Coronary artery (tissue), 2 donors: Measurements from ENCODE around the gene ZNF155.

Experiments used
- DNase-seq: peaks from one replicate; pipeline ENCODE4 v3.0.0-alpha.2; 2017; ENCODE audit warnings: low spot score
- H3K27ac ChIP-seq, 2 donors: fragments of 200-600 bp; sonication (generic); one replicate each; pipeline ENCODE4 v1.5.1; 2016 to 2019
- H3K4me3 ChIP-seq: fragments of 200-600 bp; sonication (generic); 2 replicates; pipeline ENCODE4 v1.5.1; 2016; ENCODE audit warnings: mild to moderate bottlenecking, moderate library complexity
- TF ChIP-seq, protein P1 (sequence below): fragments of 200-600 bp; sonication (generic); IDR thresholded peaks from one replicate; pipeline ENCODE4 v1.5.1; 2019; ENCODE audit warnings: antibody characterized with exemption

The ZNF155 gene

DNA sequence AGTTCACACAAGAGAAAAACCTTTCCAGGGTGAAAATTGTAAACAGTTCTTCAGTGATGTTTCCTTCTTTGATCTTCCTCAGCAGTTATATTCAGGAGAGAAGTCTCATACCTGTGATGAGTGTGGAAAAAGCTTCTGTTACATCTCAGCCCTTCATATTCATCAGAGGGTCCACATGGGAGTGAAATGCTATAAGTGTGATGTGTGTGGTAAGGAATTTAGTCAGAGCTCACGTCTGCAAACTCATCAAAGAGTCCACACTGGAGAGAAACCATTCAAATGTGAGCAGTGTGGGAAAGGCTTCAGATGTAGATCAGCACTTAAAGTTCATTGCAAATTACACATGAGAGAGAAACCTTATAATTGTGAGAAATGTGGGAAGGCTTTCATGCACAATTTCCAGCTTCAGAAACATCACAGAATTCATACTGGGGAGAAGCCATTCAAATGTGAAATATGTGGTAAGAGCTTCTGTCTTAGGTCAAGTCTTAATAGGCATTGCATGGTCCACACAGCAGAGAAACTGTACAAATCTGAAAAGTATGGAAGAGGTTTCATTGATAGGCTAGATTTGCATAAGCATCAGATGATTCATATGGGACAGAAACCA lies 48.1 kb downstream of the ZNF155 start:
- Histone ChIP-seq H3K27ac (no peak overlapping the region), H3K4me3 (peak overlapping the region; percentile 40)
- TF ChIP-seq, protein P1, sequence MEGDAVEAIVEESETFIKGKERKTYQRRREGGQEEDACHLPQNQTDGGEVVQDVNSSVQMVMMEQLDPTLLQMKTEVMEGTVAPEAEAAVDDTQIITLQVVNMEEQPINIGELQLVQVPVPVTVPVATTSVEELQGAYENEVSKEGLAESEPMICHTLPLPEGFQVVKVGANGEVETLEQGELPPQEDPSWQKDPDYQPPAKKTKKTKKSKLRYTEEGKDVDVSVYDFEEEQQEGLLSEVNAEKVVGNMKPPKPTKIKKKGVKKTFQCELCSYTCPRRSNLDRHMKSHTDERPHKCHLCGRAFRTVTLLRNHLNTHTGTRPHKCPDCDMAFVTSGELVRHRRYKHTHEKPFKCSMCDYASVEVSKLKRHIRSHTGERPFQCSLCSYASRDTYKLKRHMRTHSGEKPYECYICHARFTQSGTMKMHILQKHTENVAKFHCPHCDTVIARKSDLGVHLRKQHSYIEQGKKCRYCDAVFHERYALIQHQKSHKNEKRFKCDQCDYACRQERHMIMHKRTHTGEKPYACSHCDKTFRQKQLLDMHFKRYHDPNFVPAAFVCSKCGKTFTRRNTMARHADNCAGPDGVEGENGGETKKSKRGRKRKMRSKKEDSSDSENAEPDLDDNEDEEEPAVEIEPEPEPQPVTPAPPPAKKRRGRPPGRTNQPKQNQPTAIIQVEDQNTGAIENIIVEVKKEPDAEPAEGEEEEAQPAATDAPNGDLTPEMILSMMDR, result no peak
- no peak for DNase-seq

DNA sequence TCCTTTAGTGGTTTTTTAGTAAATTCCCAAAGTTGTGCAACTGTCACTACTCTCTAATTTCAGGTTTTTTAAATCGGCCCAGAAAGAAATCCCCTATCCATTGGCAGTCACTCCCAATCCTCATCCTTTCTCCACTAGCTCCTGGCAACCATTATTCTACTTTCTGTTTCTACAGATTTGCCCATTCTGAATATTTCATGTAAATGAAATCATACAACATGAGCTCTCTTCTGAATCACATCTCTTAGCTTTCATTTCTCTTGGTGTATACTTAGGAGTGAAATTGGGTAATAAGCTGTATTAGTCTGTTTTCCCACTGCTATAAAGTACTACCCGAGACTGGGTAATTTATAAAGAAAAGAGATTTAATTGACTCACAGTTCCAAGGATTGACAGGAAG lies 58.2 kb downstream of the ZNF155 start:
- no peak for DNase-seq
- Histone ChIP-seq H3K4me3 (no peak overlapping the region), H3K27ac (no peak overlapping the region)
- TF ChIP-seq, protein P1, result no peak
